Measurements from ENCODE around the gene C1QTNF12. TPM values are rescaled to one million over a fixed set of nuclear protein-coding genes. Genes with fewer than 3 reads are reported as not detected.
"Not testable (repeated sequence)": the region's sequence is repeated elsewhere in the genome, so short reads cannot be mapped to it uniquely, and the experiment has no call there.

C1QTNF12 gene
- total and polyA plus RNA-seq, 4 experiments from 2014 or later, result 0.31 to 3.3 (median 2.4) TPM; not detected in 1

DNA sequence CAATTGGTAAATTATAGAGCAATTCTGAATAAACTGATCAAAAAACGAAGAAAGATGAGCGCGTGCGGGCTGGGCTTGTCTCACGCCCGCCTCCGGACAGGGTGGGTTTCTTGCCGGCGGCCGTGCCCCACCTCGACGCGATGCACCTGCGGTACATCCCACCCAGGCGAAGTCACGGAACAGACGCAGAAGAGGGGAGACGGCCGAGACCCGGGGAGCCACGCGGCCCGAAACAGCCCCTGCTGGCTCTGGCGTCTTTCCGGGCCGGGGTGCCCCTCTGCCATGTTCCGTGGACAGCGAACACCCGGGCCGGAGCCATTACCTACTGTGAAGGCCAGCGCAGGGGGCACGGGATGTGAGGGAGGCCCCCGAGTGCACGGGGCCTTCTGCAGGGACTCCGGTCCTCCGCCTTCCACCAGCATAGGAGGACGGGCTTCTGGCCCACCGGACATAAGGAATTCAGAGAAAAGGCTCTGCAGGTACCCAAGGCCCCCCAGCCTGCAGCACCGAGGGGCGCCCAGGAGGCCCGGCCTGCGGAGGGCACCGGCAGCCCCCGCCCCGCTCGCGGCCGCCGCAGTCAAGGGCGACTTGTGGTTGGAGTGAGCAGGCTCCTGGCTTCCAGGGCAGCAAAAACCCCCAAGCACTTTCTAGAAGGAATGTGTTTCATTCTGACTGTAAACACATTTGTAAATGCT lies 7.6 kb upstream of the C1QTNF12 start:
- intact Hi-C loops (cut with micrococcal nuclease), result no loop called here
- H3K4me3 Mint-ChIP-seq, result no peak overlapping the region
- Histone ChIP-seq H3K27ac (ENCODE audit: low read depth, low read length) (no peak overlapping the region), H3K9me3 (ENCODE audit: control insufficient read depth in 1 of 2, low read length in 2 of 2) (no peaks in the 10 kb centered on the region), H3K4me3 (ENCODE audit: low read length in 2 of 2) (no peak overlapping the region), H3K4me1 (ENCODE audit: insufficient read depth, low read length) (peaks cover 15% of the 10 kb centered on the region), H3K27me3 (ENCODE audit: insufficient read depth, low read length) (no peaks in the 10 kb centered on the region), H3K36me3 (ENCODE audit: insufficient read depth, low read length) (peaks cover 20% of the 10 kb centered on the region)
- no peaks in the 10 kb centered on the region for H3K27me3 Mint-ChIP-seq
- ChIA-PET POLR2A (ENCODE audit: partially characterized antibody) (no interaction called here), CTCF (ENCODE audit: partially characterized antibody) (interaction anchor here (0.6 to 1.4 kb wide), 2 partner anchors 24 to 132 kb away, joined by 3 read pairs; no protein-coding TSS in a partner anchor)
- peaks cover 4 to 26% (median 17%) of the 10 kb centered on the region in 4 donors for H3K4me1 Mint-ChIP-seq
- DNase-seq, result no peak
- peaks cover 9 to 38% of the 10 kb centered on the region in 2 donors for H3K36me3 Mint-ChIP-seq
- H3K9me3 Mint-ChIP-seq, result no peaks in the 10 kb centered on the region
- H3K27ac Mint-ChIP-seq, result no peak overlapping the region

DNA sequence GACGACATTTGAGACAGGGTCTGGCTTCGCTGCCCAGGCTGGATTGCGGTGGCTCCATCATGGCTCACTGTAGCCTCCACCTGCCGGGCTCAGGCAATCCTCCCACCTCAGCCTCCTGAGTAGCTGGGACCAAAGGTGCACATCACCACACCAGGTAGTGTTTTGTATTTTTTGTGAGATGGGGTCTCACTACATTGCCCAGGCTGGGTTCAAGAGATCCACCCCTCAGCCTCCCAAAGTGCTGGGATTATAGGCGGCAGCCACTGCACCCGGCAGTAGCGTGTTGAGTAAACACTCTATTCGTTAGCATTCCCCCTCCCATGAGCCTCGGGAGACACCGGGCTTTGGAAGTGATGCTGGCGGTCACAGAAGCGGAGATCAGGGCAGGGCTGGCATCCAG lies 6.8 kb upstream of the C1QTNF12 start:
- H3K4me3 Mint-ChIP-seq, result no peak overlapping the region
- peaks cover 20% of the 10 kb centered on the region for H3K36me3 ChIP-seq (ENCODE audit: insufficient read depth, low read length)
- POLR2A ChIA-PET (ENCODE audit: partially characterized antibody), result no interaction called here
- intact Hi-C loops (cut with micrococcal nuclease), result no loop called here
- H3K4me3 ChIP-seq (ENCODE audit: low read length in 2 of 2), result no peak overlapping the region
- no peak for DNase-seq
- peak overlapping the region in 3 of 7 donors; percentile 49 to 83 (median 80) for H3K27ac Mint-ChIP-seq
- peaks cover 9 to 34% of the 10 kb centered on the region in 2 donors for H3K36me3 Mint-ChIP-seq
- H3K27me3 Mint-ChIP-seq, result no peaks in the 10 kb centered on the region
- no peaks in the 10 kb centered on the region for H3K9me3 ChIP-seq (ENCODE audit: control insufficient read depth in 1 of 2, low read length in 2 of 2)
- no peak overlapping the region for H3K27ac ChIP-seq (ENCODE audit: low read depth, low read length)
- peaks cover 15% of the 10 kb centered on the region for H3K4me1 ChIP-seq (ENCODE audit: insufficient read depth, low read length)
- H3K9me3 Mint-ChIP-seq, result no peaks in the 10 kb centered on the region
- peaks cover 4 to 26% (median 16%) of the 10 kb centered on the region in 4 donors for H3K4me1 Mint-ChIP-seq
- no peaks in the 10 kb centered on the region for H3K27me3 ChIP-seq (ENCODE audit: insufficient read depth, low read length)
- CTCF ChIA-PET (ENCODE audit: partially characterized antibody), result no interaction called here

DNA sequence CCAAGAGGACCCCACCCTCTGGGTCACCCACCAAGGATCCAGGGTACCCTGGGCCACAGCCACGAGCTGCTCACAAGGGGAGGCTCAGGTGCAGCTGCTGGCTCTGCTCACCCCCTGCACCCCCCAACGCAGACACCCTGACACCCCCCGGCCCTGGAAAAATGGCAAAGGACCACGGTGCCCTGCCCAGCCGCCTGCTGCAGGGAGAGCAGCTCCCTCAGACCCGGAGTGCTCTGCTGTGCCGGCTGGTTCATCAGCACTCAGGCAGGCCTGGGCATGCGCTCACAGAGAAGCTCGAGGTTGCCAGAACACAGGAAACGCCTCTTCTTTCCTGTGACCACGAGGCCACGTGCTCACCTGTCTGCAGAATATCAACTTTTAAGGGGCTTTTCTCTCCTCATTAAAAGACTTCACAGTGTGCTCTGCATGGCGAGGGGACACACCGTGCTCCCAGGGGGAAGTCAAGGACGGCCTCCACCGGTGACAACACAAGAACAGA lies 4.3 kb upstream of the C1QTNF12 start:
- Histone ChIP-seq H3K27ac (ENCODE audit: low read depth, low read length) (peak overlapping the region; percentile 59), H3K4me3 (ENCODE audit: low read length in 2 of 2) (peak overlapping the region in 1 of 2 donors; percentile 10)
- peak overlapping the region; percentile 76 to 96 (median 94) for H3K27ac Mint-ChIP-seq

DNA sequence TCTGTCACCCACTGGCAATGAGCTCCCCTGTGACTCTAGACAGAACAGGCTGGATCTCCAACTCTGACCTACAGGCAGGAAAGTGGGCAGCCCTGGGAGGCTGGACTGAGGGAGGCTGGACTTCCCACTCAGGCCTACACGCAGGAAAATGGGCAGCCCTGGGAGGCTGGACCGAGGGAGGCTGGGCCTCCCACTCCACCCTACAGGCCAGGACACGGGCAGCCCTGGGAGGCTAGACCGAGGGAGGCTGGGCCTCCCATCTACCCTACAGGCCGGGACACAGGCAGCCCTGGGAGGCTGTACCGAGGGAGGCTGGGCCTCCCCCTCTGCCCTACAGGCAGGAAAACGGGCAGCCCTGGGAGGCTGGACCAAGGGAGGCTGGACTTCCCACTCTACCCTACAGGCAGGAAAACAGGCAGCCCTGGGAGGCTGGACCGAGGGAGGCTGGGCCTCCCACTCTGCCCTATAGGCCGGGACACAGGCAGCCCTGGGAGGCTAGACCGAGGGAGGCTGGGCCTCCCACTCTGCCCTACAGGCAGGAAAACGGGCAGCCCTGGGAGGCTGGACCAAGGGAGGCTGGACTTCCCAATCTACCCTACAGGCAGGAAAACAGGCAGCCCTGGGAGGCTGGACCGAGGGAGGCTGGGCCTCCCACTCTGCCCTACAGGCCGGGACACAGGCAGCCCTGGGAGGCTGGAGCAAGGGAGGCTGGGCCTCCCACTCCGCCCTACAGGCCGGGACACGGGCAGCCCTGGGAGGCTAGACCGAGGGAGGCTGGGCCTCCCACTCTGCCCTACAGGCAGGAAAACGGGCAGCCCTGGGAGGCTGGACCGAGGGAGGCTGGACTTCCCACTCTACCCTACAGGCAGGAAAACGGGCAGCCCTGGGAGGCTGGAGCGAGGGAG lies 1.7 kb upstream of the C1QTNF12 start:
- peaks cover 4 to 24% (median 14%) of the 10 kb centered on the region in 4 donors for H3K4me1 Mint-ChIP-seq
- H3K4me3 ChIP-seq (ENCODE audit: low read length in 2 of 2); CTCF ChIA-PET (ENCODE audit: partially characterized antibody); H3K27me3 ChIP-seq (ENCODE audit: insufficient read depth, low read length); H3K9me3 ChIP-seq (ENCODE audit: control insufficient read depth in 1 of 2, low read length in 2 of 2); H3K27ac ChIP-seq (ENCODE audit: low read depth, low read length); H3K27ac Mint-ChIP-seq; H3K4me3 Mint-ChIP-seq; H3K27me3 Mint-ChIP-seq; POLR2A ChIA-PET (ENCODE audit: partially characterized antibody); H3K36me3 ChIP-seq (ENCODE audit: insufficient read depth, low read length); intact Hi-C loops (cut with micrococcal nuclease); H3K9me3 Mint-ChIP-seq; H3K36me3 Mint-ChIP-seq: not testable (repeated sequence)
- peak in 1 of 5 donors; percentile 19 for DNase-seq
- H3K4me1 ChIP-seq (ENCODE audit: insufficient read depth, low read length), result peaks cover 15% of the 10 kb centered on the region

More for the DNA sequence above, 4.3 kb upstream of the C1QTNF12 start:
- DNase-seq, result peak; percentile 61 to 85 (median 73)
- Mint-ChIP-seq H3K4me1 (peaks cover 4 to 24% (median 14%) of the 10 kb centered on the region in 4 donors), H3K4me3 (peak overlapping the region; percentile 36 to 88 (median 75)), H3K36me3 (peaks cover 1 to 22% of the 10 kb centered on the region in 2 donors), H3K27me3 (no peaks in the 10 kb centered on the region), H3K9me3 (no peaks in the 10 kb centered on the region)
- POLR2A ChIA-PET (ENCODE audit: partially characterized antibody), result interaction anchor here (0.6 to 1.1 kb wide), 5 partner anchors 20 to 129 kb away, joined by 3 to 5 read pairs (median 3); no protein-coding TSS in a partner anchor
- peaks cover 4% of the 10 kb centered on the region for H3K27me3 ChIP-seq (ENCODE audit: insufficient read depth, low read length)
- H3K4me1 ChIP-seq (ENCODE audit: insufficient read depth, low read length), result peaks cover 15% of the 10 kb centered on the region
- CTCF ChIA-PET (ENCODE audit: partially characterized antibody), result interaction anchor here (3.2 kb wide), 1 partner anchor 129 kb away, joined by 35 read pairs; no protein-coding TSS in a partner anchor
- H3K9me3 ChIP-seq (ENCODE audit: control insufficient read depth in 1 of 2, low read length in 2 of 2), result no peaks in the 10 kb centered on the region
- intact Hi-C loops (cut with micrococcal nuclease), result no loop called here
- peaks cover 16% of the 10 kb centered on the region for H3K36me3 ChIP-seq (ENCODE audit: insufficient read depth, low read length)

DNA sequence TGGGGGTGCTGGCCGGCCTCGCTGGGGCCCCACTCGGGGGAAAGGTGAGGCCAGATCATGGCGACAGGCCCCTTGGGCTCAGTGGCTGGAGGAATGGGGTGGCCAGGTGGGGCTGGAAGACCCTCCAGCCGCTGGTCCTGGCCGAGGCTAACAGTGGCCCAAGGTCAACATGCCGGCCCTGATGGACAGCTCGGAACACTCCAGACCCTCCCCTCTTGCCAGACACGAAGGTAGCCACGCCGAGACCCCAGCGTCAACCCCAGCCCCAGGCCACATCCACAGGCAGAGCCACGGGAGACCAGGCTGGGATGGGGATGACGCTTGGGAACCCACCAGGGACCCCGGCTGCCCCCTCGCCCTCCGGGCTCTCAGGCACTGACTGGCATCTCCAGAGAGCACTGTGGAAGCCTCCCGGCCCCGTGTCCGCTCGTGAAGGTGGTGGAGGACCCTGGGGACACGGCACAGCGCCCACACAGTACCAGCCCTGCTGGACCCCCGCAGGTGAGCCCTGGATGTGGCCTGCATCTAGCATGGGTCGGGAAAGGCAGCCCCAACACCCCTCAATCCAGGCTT lies 905 bp upstream of the C1QTNF12 start:
- Histone ChIP-seq H3K4me3 (ENCODE audit: low read length in 2 of 2) (no peak overlapping the region), H3K36me3 (ENCODE audit: insufficient read depth, low read length) (no peaks in the 10 kb centered on the region), H3K27me3 (ENCODE audit: insufficient read depth, low read length) (peaks cover 4% of the 10 kb centered on the region), H3K4me1 (ENCODE audit: insufficient read depth, low read length) (peaks cover 15% of the 10 kb centered on the region), H3K9me3 (ENCODE audit: control insufficient read depth in 1 of 2, low read length in 2 of 2) (no peaks in the 10 kb centered on the region), H3K27ac (ENCODE audit: low read depth, low read length) (no peak overlapping the region)
- no peaks in the 10 kb centered on the region for H3K27me3 Mint-ChIP-seq
- H3K9me3 Mint-ChIP-seq, result no peaks in the 10 kb centered on the region
- H3K4me1 Mint-ChIP-seq, result peaks cover 4 to 17% (median 10%) of the 10 kb centered on the region in 4 donors
- H3K27ac Mint-ChIP-seq, result no peak overlapping the region
- POLR2A ChIA-PET (ENCODE audit: partially characterized antibody), result no interaction called here
- intact Hi-C loops (cut with micrococcal nuclease), result no loop called here
- H3K4me3 Mint-ChIP-seq, result no peak overlapping the region
- peak in 1 of 5 donors; percentile 13 for DNase-seq
- peaks cover 0 to 2% of the 10 kb centered on the region in 2 donors for H3K36me3 Mint-ChIP-seq
- CTCF ChIA-PET (ENCODE audit: partially characterized antibody), result no interaction called here

DNA sequence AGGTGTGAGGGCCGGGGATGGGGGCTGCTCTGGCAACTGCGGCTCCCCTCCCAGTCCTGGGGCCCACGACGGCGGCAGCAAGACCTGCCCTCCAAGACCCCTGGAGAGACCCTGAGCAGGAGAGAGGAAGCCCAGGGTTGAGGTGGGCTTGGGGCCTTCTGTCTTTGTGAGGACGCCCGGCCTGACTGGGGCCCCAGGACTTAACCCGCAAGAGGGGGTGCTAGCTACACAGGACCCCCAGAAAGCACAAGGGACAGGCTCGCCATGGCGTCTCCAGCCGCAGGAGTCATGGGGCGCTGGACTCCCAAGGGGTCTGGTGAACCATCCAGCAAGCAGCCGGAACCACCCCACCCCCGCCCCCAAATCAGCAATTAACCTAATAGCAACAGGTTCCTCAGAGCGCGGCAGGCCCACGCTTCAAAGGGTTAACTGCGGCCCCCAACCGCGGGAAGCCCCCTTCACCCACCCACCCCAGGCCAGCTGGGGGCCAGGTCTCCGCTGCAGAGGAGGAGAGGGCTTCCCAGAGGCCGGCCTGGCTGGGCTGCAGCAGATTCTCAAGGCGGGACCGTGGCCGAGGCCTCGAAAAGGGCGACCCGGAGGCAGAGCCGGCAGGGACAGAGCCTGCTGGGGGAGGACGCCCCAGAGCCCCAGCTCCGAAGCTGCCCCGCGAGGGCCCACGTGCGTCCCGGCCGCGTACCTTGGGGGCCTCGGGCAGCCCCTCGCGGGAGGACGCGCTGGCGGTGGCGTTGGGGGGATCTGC lies 525 bp downstream of the C1QTNF12 start:
- Histone ChIP-seq H3K9me3 (ENCODE audit: control insufficient read depth in 1 of 2, low read length in 2 of 2) (no peaks in the 10 kb centered on the region), H3K4me3 (ENCODE audit: low read length in 2 of 2) (no peak overlapping the region), H3K27ac (ENCODE audit: low read depth, low read length) (no peak overlapping the region), H3K27me3 (ENCODE audit: insufficient read depth, low read length) (peaks cover 4% of the 10 kb centered on the region), H3K36me3 (ENCODE audit: insufficient read depth, low read length) (no peaks in the 10 kb centered on the region), H3K4me1 (ENCODE audit: insufficient read depth, low read length) (peaks cover 9% of the 10 kb centered on the region)
- H3K4me3 Mint-ChIP-seq, result no peak overlapping the region
- peaks cover 2 to 15% (median 7%) of the 10 kb centered on the region in 4 donors for H3K4me1 Mint-ChIP-seq
- CTCF ChIA-PET (ENCODE audit: partially characterized antibody), result no interaction called here
- H3K36me3 Mint-ChIP-seq, result peaks cover 0 to 1% of the 10 kb centered on the region in 2 donors
- H3K9me3 Mint-ChIP-seq, result no peaks in the 10 kb centered on the region
- peak in 1 of 5 donors; percentile 16 for DNase-seq
- POLR2A ChIA-PET (ENCODE audit: partially characterized antibody), result no interaction called here
- no peaks in the 10 kb centered on the region for H3K27me3 Mint-ChIP-seq
- intact Hi-C loops (cut with micrococcal nuclease), result no loop called here
- H3K27ac Mint-ChIP-seq, result no peak overlapping the region

All from CD4-positive, alpha-beta memory T cell (primary cell).